ENCODE results near the gene POLA2. TPM values are rescaled to one million over a fixed set of nuclear protein-coding genes. Genes with fewer than 3 reads are reported as not detected.

Gene POLA2
- total and polyA plus RNA-seq, 9 of the 15 experiments (the other 6 are each of a cell fraction or from before 2014, with no cell fraction given): 2.7 to 134 (median 44.4) TPM

DNA sequence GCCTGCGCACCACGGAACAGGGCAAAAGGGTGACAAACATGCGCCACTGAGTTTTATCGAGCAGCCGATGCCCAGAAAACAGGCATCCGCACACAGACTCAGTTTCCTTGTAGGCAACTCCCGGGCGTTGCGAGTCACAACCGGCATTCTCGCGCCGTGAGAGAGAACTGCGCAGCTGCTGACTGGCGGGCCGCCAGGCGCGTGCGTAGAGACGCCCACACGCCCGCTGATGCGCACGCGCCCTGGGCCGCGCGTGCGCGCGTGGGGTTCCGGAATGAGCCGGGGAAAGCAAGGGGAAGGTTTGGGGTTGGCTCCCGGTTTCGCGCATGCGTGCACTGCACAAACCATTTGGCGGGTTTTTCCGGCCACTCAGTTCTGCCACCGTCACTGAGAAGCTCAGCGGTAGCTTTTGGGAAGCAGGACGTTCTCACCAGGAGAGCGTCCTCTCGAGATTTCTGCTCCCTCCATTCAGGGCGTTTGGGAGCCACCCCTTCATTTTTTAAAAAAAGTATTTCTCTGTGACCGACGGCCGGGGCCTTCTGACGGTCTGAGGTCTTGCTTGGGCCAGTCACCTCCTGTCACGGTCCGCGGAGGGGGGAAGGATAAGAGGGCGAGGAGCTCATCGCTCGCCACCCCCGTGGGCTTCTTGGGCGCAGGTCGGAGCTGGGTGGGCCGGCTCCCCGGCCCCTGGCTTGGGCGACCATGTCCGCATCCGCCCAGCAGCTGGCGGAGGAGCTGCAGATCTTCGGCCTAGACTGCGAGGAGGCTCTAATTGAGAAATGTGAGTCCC lies at the start of gene POLA2 (continued):
- TF ChIP-seq ARID1B (IDR thresholded peaks at IDR 0.05) (no peak; the same call in 1 of the 2 replicates), L3MBTL2 (IDR thresholded peaks at IDR 0.05) (peak; percentile 85), IFI16 (CRISPR knock-in tag; IDR thresholded peaks at IDR 0.05) (no peak), ETV5 (CRISPR knock-in tag; IDR thresholded peaks at IDR 0.05; ENCODE audit: low read depth) (0 out of 2 replicates have a peak, but pooled peaks have one; percentile 24), ZNF41 (CRISPR knock-in tag; conservative IDR thresholded peaks at IDR 0.05) (no peak), ZNF695 (CRISPR knock-in tag; IDR thresholded peaks at IDR 0.05) (0 out of 2 replicates have a peak, but pooled peaks have one; percentile 53), SMAD4 (CRISPR knock-in tag; conservative IDR thresholded peaks at IDR 0.05) (no peak; the same call in 1 of the 2 replicates), YBX1 (IDR thresholded peaks at IDR 0.05) (no peak), PCBP1 (IDR thresholded peaks at IDR 0.05; ENCODE audit: low read depth, low read length, poor library complexity, severe bottlenecking) (no peak), HCFC1 (IDR thresholded peaks at IDR 0.05; ENCODE audit: low read depth, low read length) (peak; percentile 47), MTF1 (CRISPR knock-in tag; IDR thresholded peaks at IDR 0.05; ENCODE audit: borderline replicate concordance) (no peak), CBX8 (IDR thresholded peaks at IDR 0.05; ENCODE audit: borderline replicate concordance, extremely low read depth, low read depth, low read length, poor library complexity, severe bottlenecking) (no peak), STAT5A (IDR thresholded peaks at IDR 0.05; ENCODE audit: borderline replicate concordance, low read length) (no peak), SREBF2 (CRISPR knock-in tag; IDR thresholded peaks at IDR 0.05) (no peak), CAMTA2 (CRISPR knock-in tag; conservative IDR thresholded peaks at IDR 0.05) (no peak), MEF2A (IDR thresholded peaks at IDR 0.05; ENCODE audit: control insufficient read depth, low read depth, low read length) (no peak), GTF2E2 (tag; IDR thresholded peaks at IDR 0.05) (peak; percentile 86; the same call in 1 of the 2 replicates), MECOM (CRISPR knock-in tag; IDR thresholded peaks at IDR 0.05) (no peak), ELF2 (CRISPR knock-in tag; IDR thresholded peaks at IDR 0.05) (peak; percentile 46; the same call in 1 of the 2 replicates), MXI1 (IDR thresholded peaks at IDR 0.05; ENCODE audit: low read depth, low read length) (no peak), MXD1 (CRISPR knock-in tag; IDR thresholded peaks at IDR 0.05; ENCODE audit: borderline replicate concordance, poor library complexity, severe bottlenecking) (no peak)
- TF ChIP-seq, protein P1, sequence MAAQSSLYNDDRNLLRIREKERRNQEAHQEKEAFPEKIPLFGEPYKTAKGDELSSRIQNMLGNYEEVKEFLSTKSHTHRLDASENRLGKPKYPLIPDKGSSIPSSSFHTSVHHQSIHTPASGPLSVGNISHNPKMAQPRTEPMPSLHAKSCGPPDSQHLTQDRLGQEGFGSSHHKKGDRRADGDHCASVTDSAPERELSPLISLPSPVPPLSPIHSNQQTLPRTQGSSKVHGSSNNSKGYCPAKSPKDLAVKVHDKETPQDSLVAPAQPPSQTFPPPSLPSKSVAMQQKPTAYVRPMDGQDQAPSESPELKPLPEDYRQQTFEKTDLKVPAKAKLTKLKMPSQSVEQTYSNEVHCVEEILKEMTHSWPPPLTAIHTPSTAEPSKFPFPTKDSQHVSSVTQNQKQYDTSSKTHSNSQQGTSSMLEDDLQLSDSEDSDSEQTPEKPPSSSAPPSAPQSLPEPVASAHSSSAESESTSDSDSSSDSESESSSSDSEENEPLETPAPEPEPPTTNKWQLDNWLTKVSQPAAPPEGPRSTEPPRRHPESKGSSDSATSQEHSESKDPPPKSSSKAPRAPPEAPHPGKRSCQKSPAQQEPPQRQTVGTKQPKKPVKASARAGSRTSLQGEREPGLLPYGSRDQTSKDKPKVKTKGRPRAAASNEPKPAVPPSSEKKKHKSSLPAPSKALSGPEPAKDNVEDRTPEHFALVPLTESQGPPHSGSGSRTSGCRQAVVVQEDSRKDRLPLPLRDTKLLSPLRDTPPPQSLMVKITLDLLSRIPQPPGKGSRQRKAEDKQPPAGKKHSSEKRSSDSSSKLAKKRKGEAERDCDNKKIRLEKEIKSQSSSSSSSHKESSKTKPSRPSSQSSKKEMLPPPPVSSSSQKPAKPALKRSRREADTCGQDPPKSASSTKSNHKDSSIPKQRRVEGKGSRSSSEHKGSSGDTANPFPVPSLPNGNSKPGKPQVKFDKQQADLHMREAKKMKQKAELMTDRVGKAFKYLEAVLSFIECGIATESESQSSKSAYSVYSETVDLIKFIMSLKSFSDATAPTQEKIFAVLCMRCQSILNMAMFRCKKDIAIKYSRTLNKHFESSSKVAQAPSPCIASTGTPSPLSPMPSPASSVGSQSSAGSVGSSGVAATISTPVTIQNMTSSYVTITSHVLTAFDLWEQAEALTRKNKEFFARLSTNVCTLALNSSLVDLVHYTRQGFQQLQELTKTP (IDR thresholded peaks at IDR 0.05; ENCODE audit: low read depth in 1 of 2, partially characterized antibody in 2 of 2): no peak
